Measurements from ENCODE around the gene CNTN6.

Gene CNTN6

GRCh38 chr3:1139071-1139470 lies 46.2 kb downstream of the CNTN6 start:
- TF ChIP-seq SIN3A (IDR thresholded peaks at IDR 0.05; ENCODE audit: borderline replicate concordance, insufficient read depth, low read length): no peak

GRCh38 chr3:1147326-1147725 lies 54.5 kb downstream of the CNTN6 start:
- TF ChIP-seq TAF1 (IDR thresholded peaks at IDR 0.05; ENCODE audit: borderline replicate concordance, insufficient read depth, low read length) (no peak), SIN3A (IDR thresholded peaks at IDR 0.05; ENCODE audit: borderline replicate concordance, insufficient read depth, low read length) (no peak), FOXP2 (optimal IDR thresholded peaks at IDR 0.05; ENCODE audit: borderline replicate concordance, extremely low read depth, extremely low read length, insufficient read depth) (no peak), REST (IDR thresholded peaks at IDR 0.05; ENCODE audit: insufficient read depth in 1 of 2, low read depth in 2 of 2, low read length in 2 of 2) (no peak), POLR2AphosphoS5 (IDR thresholded peaks at IDR 0.05; ENCODE audit: low read depth, low read length) (no peak)

- TF ChIP-seq SIN3A (IDR thresholded peaks at IDR 0.05; ENCODE audit: borderline replicate concordance, insufficient read depth, low read length): no peak
- no peak for TF ChIP-seq REST (IDR thresholded peaks at IDR 0.05; ENCODE audit: insufficient read depth in 1 of 2, low read depth in 2 of 2, low read length in 2 of 2)
- TF ChIP-seq FOXP2 (optimal IDR thresholded peaks at IDR 0.05; ENCODE audit: borderline replicate concordance, extremely low read depth, extremely low read length, insufficient read depth): no peak
- TF ChIP-seq TAF1 (IDR thresholded peaks at IDR 0.05; ENCODE audit: borderline replicate concordance, insufficient read depth, low read length): no peak
- TF ChIP-seq POLR2AphosphoS5 (IDR thresholded peaks at IDR 0.05; ENCODE audit: low read depth, low read length): no peak
Measured at GRCh38 chr3:1147819-1148218, 55.0 kb downstream of the CNTN6 start.

GRCh38 chr3:1164101-1164500 lies 71.3 kb downstream of the CNTN6 start:
- no peak for TF ChIP-seq TAF1 (IDR thresholded peaks at IDR 0.05; ENCODE audit: borderline replicate concordance, insufficient read depth, low read length)
- TF ChIP-seq FOXP2 (optimal IDR thresholded peaks at IDR 0.05; ENCODE audit: borderline replicate concordance, extremely low read depth, extremely low read length, insufficient read depth): no peak
- TF ChIP-seq SIN3A (IDR thresholded peaks at IDR 0.05; ENCODE audit: borderline replicate concordance, insufficient read depth, low read length): no peak
- no peak for TF ChIP-seq POLR2AphosphoS5 (IDR thresholded peaks at IDR 0.05; ENCODE audit: low read depth, low read length)
- no peak for TF ChIP-seq REST (IDR thresholded peaks at IDR 0.05; ENCODE audit: insufficient read depth in 1 of 2, low read depth in 2 of 2, low read length in 2 of 2)

GRCh38 chr3:1171320-1171719 lies 78.5 kb downstream of the CNTN6 start:
- TF ChIP-seq REST (IDR thresholded peaks at IDR 0.05; ENCODE audit: insufficient read depth in 1 of 2, low read depth in 2 of 2, low read length in 2 of 2) (no peak), POLR2AphosphoS5 (IDR thresholded peaks at IDR 0.05; ENCODE audit: low read depth, low read length) (no peak), FOXP2 (optimal IDR thresholded peaks at IDR 0.05; ENCODE audit: borderline replicate concordance, extremely low read depth, extremely low read length, insufficient read depth) (no peak), TAF1 (IDR thresholded peaks at IDR 0.05; ENCODE audit: borderline replicate concordance, insufficient read depth, low read length) (no peak), SIN3A (IDR thresholded peaks at IDR 0.05; ENCODE audit: borderline replicate concordance, insufficient read depth, low read length) (no peak)
